ENCODE measurements around the gene LRRK2. TPM values are rescaled to one million over a fixed set of nuclear protein-coding genes. Genes with fewer than 3 reads are reported as not detected.

LRRK2 gene
- total RNA-seq, 1 experiment from 2014 or later, result 0.26 TPM

DNA sequence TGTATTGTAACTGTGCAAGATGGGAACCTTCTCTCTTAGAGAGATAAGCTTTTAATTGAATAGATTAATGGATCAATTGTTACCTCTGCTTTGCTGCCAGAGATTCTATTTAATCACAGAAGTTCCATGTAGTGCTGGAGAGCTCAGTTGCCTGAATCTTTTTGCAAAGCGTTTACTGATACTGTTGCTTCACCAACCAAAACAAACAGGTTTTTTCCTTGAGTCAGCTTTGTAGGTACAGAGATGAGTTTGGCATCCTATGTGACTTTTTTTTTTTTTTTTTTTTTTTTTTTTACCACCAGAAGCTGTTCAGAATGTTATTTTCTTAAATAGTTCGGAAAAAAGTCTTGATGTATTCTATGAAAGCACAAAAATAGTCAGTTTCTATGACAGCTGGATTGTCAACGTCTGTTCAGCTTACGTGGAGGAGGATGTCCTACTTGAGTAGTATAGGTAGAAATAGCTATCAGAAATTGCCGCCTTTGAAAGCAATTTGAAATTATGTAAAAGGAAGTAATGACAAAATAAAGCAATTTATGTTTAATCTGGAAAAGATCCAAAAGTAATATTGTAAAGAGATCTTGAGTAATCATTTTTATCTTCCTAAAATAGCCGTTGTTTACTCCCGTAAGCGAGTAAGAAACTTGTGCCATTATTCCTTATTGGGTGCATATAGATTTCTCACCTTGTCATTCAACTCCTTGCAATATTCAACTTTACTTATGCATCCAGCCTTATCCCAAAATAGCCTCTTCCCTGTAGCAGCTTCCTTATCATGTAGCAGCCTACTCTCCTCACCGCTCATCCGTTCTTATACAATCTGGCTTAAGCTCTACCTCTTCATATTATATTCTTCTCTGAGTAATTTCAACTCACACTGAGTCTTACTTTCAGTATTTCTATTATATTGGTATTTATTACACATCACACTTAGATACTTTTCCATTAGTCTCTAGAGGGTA lies 5.2 kb downstream of the LRRK2 start:
- DNase-seq, result no peak
- ChIA-PET CTCF (no interaction called here), POLR2A (ENCODE audit: unreplicated experiment) (no interaction called here)
- intact Hi-C loops (cut with micrococcal nuclease; ENCODE audit: unreplicated experiment), result no loop called here
- Histone ChIP-seq H3K9me3 (ENCODE audit: insufficient read depth, low read depth) (no peaks in the 10 kb centered on the region), H3K4me1 (replicated peaks; ENCODE audit: insufficient read depth) (no peaks in the 10 kb centered on the region), H2AFZ (no peak overlapping the region), H3K9me2 (ENCODE audit: insufficient read depth) (no peaks in the 10 kb centered on the region; the same call in 1 of the 2 replicates), H3K27me3 (ENCODE audit: insufficient read depth, low read depth) (no peaks in the 10 kb centered on the region), H4K20me1 (ENCODE audit: insufficient read depth) (no peaks in the 10 kb centered on the region), H3F3A (ENCODE audit: insufficient read depth, low read depth) (no peaks in the 10 kb centered on the region), H3K4me3 (no peak overlapping the region), H3K27ac (no peak overlapping the region), H3K79me2 (ENCODE audit: low read depth) (no peaks in the 10 kb centered on the region), H3K4me2 (no peak overlapping the region), H3K36me3 (ENCODE audit: low read depth) (no peaks in the 10 kb centered on the region)
- TF ChIP-seq, protein P1, sequence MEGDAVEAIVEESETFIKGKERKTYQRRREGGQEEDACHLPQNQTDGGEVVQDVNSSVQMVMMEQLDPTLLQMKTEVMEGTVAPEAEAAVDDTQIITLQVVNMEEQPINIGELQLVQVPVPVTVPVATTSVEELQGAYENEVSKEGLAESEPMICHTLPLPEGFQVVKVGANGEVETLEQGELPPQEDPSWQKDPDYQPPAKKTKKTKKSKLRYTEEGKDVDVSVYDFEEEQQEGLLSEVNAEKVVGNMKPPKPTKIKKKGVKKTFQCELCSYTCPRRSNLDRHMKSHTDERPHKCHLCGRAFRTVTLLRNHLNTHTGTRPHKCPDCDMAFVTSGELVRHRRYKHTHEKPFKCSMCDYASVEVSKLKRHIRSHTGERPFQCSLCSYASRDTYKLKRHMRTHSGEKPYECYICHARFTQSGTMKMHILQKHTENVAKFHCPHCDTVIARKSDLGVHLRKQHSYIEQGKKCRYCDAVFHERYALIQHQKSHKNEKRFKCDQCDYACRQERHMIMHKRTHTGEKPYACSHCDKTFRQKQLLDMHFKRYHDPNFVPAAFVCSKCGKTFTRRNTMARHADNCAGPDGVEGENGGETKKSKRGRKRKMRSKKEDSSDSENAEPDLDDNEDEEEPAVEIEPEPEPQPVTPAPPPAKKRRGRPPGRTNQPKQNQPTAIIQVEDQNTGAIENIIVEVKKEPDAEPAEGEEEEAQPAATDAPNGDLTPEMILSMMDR (conservative IDR thresholded peaks at IDR 0.05), result no peak
- TF ChIP-seq EZH2 (IDR thresholded peaks at IDR 0.05; ENCODE audit: low read depth), result no peak
- BruUV-seq (replicated peaks), result no TSS peak

DNA sequence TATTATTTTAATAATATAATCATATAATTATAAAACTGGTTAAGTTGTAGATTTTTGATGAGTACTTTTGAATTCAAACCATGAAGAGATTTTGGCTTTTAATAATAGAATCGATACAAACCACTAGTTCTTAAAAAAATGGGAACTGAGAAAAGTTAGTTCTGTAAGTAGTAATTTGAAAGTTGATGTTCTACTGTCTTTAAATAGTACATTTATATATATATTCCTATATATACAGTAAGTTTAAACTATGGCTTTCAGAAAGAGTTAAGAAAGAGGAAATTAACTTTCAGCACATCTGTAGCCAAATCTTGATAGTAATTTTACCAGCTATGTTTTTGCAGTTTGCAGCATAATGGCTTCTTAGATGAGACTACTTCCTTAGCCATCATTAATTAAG lies 7.8 kb downstream of the LRRK2 start:
- H3K4me1 ChIP-seq (replicated peaks; ENCODE audit: insufficient read depth), result no peaks in the 10 kb centered on the region
- BruUV-seq (replicated peaks), result no TSS peak
- intact Hi-C loops (cut with micrococcal nuclease; ENCODE audit: unreplicated experiment), result no loop called here
- no peaks in the 10 kb centered on the region for H3K36me3 ChIP-seq (ENCODE audit: low read depth)
- TF ChIP-seq, protein P1 (conservative IDR thresholded peaks at IDR 0.05), result no peak
- TF ChIP-seq EZH2 (IDR thresholded peaks at IDR 0.05; ENCODE audit: low read depth), result no peak
- H2AFZ ChIP-seq, result no peak overlapping the region
- no peak overlapping the region for H3K4me2 ChIP-seq
- H3K4me3 ChIP-seq, result no peak overlapping the region
- no peaks in the 10 kb centered on the region for H4K20me1 ChIP-seq (ENCODE audit: insufficient read depth)
- H3K79me2 ChIP-seq (ENCODE audit: low read depth), result no peaks in the 10 kb centered on the region
- H3K9me3 ChIP-seq (ENCODE audit: insufficient read depth, low read depth), result no peaks in the 10 kb centered on the region
- no peaks in the 10 kb centered on the region for H3F3A ChIP-seq (ENCODE audit: insufficient read depth, low read depth)
- no peaks in the 10 kb centered on the region; the same call in 1 of the 2 replicates for H3K9me2 ChIP-seq (ENCODE audit: insufficient read depth)
- ChIA-PET CTCF (no interaction called here), POLR2A (ENCODE audit: unreplicated experiment) (no interaction called here)
- H3K27me3 ChIP-seq (ENCODE audit: insufficient read depth, low read depth), result no peaks in the 10 kb centered on the region
- DNase-seq, result no peak
- H3K27ac ChIP-seq, result no peak overlapping the region

DNA sequence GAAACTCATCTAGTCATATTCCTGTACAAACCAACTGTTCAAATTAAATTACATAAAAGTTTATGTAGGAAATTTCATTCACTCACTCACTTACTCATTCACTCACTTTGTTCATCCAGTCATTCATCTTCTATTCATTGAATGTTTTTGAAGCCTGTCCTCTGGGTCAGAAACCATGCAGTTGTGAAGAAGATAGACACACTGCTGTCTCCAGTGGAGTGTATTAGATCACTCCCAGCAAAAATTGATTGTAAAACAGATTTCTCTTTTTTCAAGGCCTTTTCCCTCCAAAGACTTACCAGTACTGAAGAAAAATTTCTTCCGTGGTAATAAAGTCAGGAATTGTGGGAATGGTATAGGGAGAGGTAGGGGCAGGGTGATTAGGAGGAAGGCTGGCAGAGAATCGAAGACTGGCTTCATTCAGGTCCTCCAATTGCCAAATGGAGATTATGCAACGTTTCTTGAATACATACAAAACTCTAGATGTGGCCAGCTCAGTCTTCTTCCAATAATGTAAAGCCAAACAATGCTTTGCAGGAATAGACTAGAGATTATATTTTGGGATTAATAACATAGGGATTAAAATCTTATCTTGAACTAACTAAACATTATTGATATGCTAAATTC lies 9.1 kb downstream of the LRRK2 start:
- TF ChIP-seq, protein P1 (conservative IDR thresholded peaks at IDR 0.05), result no peak
- no peak for TF ChIP-seq EZH2 (IDR thresholded peaks at IDR 0.05; ENCODE audit: low read depth)
- Histone ChIP-seq H2AFZ (no peak overlapping the region), H4K20me1 (ENCODE audit: insufficient read depth) (no peaks in the 10 kb centered on the region), H3K4me2 (no peak overlapping the region), H3K36me3 (ENCODE audit: low read depth) (no peaks in the 10 kb centered on the region), H3K4me1 (replicated peaks; ENCODE audit: insufficient read depth) (no peaks in the 10 kb centered on the region), H3K9me2 (ENCODE audit: insufficient read depth) (no peaks in the 10 kb centered on the region; the same call in 1 of the 2 replicates), H3K27me3 (ENCODE audit: insufficient read depth, low read depth) (no peaks in the 10 kb centered on the region), H3K4me3 (no peak overlapping the region), H3K27ac (no peak overlapping the region), H3K9me3 (ENCODE audit: insufficient read depth, low read depth) (no peaks in the 10 kb centered on the region), H3K79me2 (ENCODE audit: low read depth) (no peaks in the 10 kb centered on the region), H3F3A (ENCODE audit: insufficient read depth, low read depth) (no peaks in the 10 kb centered on the region)
- no TSS peak for BruUV-seq (replicated peaks)
- ChIA-PET CTCF (no interaction called here), POLR2A (ENCODE audit: unreplicated experiment) (no interaction called here)
- no peak for DNase-seq
- intact Hi-C loops (cut with micrococcal nuclease; ENCODE audit: unreplicated experiment), result no loop called here
